ENCODE results near the gene SARS1.

DNA sequence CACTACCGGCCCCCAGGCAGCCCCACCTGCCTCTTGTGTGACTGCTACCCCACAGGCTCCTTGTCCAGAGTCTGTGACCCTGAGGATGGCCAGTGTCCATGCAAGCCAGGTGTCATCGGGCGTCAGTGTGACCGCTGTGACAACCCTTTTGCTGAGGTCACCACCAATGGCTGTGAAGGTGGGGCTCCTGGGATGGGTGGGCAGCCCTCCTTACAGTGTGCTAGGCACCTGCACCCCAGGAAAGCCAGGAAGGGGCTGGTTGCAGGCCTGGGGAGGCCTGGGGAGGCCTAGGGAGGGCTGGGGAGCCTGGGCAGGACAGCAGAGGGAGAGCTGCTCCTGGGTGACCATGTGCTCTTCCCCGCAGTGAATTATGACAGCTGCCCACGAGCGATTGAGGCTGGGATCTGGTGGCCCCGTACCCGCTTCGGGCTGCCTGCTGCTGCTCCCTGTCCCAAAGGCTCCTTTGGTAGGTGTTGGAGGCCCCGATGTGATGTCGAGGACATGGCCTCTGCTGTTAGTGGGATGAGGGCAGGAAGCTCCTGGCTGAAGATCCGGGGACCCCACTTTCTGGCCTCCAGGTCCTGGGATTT is 52.1 kb downstream of the SARS1 start:
- TF ChIP-seq EP300 (IDR thresholded peaks at IDR 0.05; ENCODE audit: borderline replicate concordance) (no peak), TAF1 (IDR thresholded peaks at IDR 0.05; ENCODE audit: low read depth) (no peak), CREB1 (IDR thresholded peaks at IDR 0.05; ENCODE audit: low read depth) (no peak), RAD21 (IDR thresholded peaks at IDR 0.05; ENCODE audit: low read depth) (no peak), EGR1 (IDR thresholded peaks at IDR 0.05) (no peak), FOXM1 (IDR thresholded peaks at IDR 0.05; ENCODE audit: borderline replicate concordance, low read depth) (no peak), TEAD4 (IDR thresholded peaks at IDR 0.05) (no peak), YY1 (IDR thresholded peaks at IDR 0.05; ENCODE audit: low read depth) (no peak), CEBPB (IDR thresholded peaks at IDR 0.05) (no peak), ZBTB7A (IDR thresholded peaks at IDR 0.05; ENCODE audit: low read depth) (no peak), TCF12 (IDR thresholded peaks at IDR 0.05; ENCODE audit: low read depth) (no peak)
- TF ChIP-seq, protein P1, sequence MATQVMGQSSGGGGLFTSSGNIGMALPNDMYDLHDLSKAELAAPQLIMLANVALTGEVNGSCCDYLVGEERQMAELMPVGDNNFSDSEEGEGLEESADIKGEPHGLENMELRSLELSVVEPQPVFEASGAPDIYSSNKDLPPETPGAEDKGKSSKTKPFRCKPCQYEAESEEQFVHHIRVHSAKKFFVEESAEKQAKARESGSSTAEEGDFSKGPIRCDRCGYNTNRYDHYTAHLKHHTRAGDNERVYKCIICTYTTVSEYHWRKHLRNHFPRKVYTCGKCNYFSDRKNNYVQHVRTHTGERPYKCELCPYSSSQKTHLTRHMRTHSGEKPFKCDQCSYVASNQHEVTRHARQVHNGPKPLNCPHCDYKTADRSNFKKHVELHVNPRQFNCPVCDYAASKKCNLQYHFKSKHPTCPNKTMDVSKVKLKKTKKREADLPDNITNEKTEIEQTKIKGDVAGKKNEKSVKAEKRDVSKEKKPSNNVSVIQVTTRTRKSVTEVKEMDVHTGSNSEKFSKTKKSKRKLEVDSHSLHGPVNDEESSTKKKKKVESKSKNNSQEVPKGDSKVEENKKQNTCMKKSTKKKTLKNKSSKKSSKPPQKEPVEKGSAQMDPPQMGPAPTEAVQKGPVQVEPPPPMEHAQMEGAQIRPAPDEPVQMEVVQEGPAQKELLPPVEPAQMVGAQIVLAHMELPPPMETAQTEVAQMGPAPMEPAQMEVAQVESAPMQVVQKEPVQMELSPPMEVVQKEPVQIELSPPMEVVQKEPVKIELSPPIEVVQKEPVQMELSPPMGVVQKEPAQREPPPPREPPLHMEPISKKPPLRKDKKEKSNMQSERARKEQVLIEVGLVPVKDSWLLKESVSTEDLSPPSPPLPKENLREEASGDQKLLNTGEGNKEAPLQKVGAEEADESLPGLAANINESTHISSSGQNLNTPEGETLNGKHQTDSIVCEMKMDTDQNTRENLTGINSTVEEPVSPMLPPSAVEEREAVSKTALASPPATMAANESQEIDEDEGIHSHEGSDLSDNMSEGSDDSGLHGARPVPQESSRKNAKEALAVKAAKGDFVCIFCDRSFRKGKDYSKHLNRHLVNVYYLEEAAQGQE (IDR thresholded peaks at IDR 0.05; ENCODE audit: low read depth): no peak
- TF ChIP-seq, protein P2, sequence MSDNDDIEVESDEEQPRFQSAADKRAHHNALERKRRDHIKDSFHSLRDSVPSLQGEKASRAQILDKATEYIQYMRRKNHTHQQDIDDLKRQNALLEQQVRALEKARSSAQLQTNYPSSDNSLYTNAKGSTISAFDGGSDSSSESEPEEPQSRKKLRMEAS (IDR thresholded peaks at IDR 0.05): no peak
- TF ChIP-seq, protein P3, sequence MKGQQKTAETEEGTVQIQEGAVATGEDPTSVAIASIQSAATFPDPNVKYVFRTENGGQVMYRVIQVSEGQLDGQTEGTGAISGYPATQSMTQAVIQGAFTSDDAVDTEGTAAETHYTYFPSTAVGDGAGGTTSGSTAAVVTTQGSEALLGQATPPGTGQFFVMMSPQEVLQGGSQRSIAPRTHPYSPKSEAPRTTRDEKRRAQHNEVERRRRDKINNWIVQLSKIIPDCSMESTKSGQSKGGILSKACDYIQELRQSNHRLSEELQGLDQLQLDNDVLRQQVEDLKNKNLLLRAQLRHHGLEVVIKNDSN (IDR thresholded peaks at IDR 0.05): no peak

Data from Ishikawa (cell line).